Retinal pigment epithelial cell (primary cell): Measurements from ENCODE around the gene RASL10B.

Source experiments
- DNase-seq: peaks from one replicate; pipeline ENCODE4 v3.0.0-alpha.2; 2010; ENCODE audit warnings: low read depth
- H3K4me3 ChIP-seq: 2 replicates; pipeline ENCODE4 v1.5.1; 2011; ENCODE audit warnings: mild to moderate bottlenecking, low read length, control low read depth, moderate library complexity
- CTCF ChIP-seq: conservative IDR thresholded peaks from 2 replicates; pipeline ENCODE4 v1.5.1; 2011; ENCODE audit warnings: low read depth, low read length, control low read depth, inconsistent platforms

Gene RASL10B

GRCh38 chr17:35734396-35734795, 3.0 kb downstream of the RASL10B start:
- H3K4me3 ChIP-seq, result no peak overlapping the region

DNA sequence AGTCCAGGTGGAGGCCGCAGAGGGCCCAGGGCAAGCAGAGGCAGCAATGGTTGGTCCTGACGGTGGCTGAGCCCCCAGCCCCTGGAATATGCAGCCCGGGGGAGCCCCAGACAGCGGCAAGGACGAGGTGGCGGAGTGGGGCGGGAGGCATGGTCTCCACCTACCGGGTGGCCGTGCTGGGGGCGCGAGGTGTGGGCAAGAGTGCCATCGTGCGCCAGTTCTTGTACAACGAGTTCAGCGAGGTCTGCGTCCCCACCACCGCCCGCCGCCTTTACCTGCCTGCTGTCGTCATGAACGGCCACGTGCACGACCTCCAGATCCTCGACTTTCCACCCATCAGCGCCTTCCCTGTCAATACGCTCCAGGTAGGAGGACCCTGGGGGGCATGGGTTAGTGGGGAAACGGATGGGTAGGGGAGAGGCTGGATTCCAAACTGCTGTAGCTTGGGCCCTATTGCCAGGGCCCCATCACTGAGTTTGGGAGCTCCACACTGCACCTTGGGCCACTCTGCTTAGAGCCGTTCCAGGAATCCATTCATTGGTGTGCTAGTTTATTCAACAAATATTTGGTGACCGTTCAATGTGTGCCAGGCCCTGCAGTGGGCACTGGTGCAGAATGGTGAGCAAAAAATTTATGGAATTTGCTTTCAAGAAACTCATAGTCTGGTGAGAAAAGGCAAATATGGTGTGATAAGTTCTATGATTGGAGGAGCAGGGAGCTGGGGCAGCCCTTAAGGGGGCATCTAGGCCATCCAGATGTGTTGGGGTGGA, 3.8 kb downstream of the RASL10B start:
- no peak for DNase-seq
- TF ChIP-seq CTCF, result no peak
- no peak overlapping the region for H3K4me3 ChIP-seq

More at GRCh38 chr17:35734396-35734795, 3.0 kb downstream of the RASL10B start:
- DNase-seq, result no peak
- no peak for TF ChIP-seq CTCF

DNA sequence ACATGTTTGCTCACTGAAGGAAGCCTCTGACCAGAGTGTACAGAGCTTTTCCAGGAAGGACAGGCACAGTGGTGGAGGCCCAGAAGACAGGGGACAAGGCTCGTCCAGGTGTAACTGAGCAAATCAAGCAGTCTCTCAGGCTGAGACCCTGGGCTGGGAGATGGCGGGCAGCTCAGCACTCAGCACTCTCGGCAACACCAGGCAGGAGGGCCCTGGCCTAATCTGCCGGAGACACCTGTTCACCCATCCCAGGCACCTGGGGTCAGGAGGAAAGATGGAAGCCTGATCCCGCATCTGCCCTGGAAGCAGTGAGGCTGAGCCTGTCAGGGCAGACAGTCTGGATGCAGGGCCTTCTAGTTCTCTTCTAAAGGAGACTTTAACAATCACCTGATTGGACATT, 4.8 kb downstream of the RASL10B start:
- DNase-seq, result no peak
- no peak for TF ChIP-seq CTCF
- no peak overlapping the region for H3K4me3 ChIP-seq

DNA sequence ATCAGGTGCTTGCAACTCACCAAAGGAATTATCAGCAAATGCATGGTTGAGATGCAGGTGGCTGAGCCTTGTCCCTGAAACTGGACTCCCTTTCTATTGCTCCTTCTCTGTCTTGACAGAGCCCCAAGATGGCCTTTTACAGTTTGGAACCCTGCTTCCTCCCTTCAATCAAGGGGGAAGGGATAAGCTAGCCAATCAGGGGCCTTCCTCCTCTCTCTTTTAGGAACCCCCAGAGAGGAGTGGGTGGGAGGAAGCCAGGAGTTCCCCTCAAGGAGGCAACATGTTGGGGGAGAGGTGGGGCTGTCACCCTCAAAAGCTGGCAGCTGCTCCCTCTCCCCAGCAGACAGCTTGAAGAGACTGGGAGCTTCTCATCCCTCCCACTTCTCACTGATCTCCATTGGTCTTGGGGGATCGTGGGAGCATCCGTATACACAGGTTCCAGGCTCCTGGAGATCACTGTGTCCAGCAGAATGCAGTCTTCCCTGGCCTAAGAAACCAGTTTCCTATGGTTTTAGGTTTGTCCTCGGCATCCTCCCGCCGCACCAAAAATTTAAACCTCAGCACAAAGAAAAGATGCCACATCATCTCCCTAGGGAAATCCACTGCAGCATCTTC, 7.2 kb downstream of the RASL10B start:
- no peak for TF ChIP-seq CTCF
- no peak overlapping the region for H3K4me3 ChIP-seq
- no peak for DNase-seq

GRCh38 chr17:35740216-35740615, 8.8 kb downstream of the RASL10B start:
- H3K4me3 ChIP-seq, result no peak overlapping the region
- no peak for DNase-seq
- TF ChIP-seq CTCF, result no peak

DNA sequence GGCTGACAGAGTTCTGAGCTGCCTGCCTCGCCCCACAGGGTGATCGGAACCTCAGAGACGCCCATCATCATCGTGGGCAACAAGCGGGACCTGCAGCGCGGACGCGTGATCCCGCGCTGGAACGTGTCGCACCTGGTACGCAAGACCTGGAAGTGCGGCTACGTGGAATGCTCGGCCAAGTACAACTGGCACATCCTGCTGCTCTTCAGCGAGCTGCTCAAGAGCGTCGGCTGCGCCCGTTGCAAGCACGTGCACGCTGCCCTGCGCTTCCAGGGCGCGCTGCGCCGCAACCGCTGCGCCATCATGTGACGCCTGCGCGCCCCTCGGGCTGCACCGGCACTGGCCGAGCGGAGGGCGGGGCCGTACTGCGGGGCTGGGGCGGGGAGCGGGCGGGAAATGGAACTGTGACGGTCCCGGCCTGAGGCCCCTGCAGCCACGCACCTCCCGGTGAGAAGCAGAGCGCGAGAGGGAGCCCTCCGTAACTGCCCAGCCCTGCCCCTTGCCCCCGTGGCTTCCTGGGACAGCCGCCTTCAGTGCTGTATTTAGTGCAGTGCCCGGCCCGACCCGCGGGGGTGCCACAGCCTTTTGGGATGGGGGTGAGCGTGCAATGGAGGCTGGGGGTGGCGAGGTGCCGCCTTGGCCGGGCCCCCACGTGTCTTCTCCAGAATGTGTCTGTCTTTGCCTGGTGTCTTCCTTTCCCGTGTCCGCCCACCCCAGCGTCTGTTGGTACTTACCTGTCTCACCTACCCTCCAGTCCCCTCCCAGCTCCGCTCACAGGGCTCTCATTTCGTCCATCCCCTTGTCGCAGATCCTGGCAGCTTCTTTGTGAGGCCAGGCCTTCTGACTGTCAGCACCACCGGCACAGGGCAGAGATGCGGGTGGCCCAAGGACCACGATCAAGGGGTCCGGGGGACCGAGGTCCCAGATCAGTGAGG, 9.8 kb downstream of the RASL10B start:
- peak; percentile 12 for TF ChIP-seq CTCF
- DNase-seq, result no peak
- H3K4me3 ChIP-seq, result no peak overlapping the region
